Activated CD4-positive, CD25-positive, alpha-beta regulatory T cell treated with anti-CD3 and anti-CD28 coated beads, Interleukin-2, amount 50 U/mL, for 72 hours (primary cell): ENCODE measurements around the gene CCDC47.
"Not testable (repeated sequence)": the region's sequence is repeated elsewhere in the genome, so short reads cannot be mapped to it uniquely, and the experiment has no call there.

Experiments used
- DNase-seq: peaks from one replicate; pipeline ENCODE4 v3.0.0; 2021

Gene CCDC47

DNA sequence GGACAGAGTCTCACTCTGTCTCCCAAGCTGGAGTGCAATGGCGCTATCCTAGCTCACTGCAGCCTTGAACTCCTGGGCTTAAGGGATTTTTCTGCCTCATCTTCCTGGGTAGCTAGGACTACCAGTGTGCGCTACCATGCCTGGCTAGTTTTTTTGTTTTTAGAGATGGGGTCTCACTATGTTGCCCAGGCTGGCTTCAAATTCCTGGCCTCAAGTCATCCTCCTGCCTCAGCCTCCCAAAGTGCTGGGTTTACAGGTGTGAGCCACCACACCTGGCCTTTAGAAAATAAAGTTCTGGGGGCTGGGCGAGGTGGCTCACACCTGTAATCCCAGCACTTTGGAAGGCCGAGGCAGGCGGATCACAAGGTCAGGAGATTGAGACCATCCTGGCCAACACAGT is 53.2 kb downstream of the CCDC47 start:
- DNase-seq, result not testable (repeated sequence)

- DNase-seq, result no peak
Measured at GRCh38 chr17:63718988-63719387, 54.4 kb downstream of the CCDC47 start.

DNA sequence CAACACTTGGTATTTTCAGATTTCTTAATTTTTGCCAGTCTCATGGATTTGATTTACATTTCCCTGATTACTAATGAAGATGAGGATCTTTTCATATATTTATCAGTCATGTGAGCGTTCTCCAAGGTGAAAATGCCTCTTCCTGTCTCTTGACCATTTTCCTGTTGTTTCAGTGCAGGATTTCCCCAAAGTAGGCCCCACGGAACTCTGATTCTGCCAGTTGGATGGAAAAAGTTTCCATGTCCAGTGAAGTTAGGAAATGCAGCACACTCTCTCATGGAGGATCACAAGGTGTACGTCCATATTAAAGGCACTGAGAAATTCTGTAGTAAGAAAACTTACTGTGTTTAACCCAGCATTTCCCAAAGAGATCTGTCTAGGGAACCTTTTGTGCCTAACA is 57.0 kb downstream of the CCDC47 start:
- DNase-seq, result no peak

DNA sequence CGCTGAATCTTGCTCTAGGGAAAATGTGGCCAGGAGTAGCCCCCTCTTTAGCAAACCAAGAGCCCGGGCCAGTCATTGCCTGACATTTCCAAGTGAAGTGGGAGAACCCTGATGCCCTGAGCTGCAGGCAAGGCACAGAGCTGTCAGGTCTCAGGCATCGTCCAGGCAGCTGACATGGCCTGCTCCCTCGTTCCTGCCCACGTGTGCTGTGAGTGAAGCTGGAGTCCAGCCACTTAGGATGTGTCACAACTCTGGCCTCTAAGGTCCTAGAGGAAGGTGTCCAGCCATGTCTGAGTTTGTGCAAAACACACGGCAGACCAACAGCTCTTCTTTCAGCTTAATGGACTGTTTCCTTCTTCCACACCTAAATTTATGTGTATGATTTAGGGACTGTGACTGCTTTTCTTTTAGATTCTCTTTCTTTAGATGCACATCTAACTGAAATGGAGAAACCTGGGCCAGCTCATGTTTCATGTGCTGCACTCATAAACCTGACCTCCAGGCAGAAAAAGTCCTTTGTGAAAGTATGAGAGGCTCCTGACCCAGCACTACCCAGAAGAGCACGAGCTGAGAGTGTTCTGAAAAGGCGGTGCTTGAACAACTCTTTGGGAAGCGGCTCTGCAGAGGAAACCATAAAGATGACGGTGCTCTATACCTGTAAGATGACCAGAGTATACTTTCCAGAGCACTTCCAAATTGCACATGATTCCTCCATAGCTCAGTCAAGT is 58.7 kb downstream of the CCDC47 start:
- DNase-seq, result no peak

- DNase-seq, result no peak
Measured at GRCh38 chr17:63709110-63709509, 64.3 kb downstream of the CCDC47 start.

GRCh38 chr17:63707151-63707550 is 66.2 kb downstream of the CCDC47 start:
- no peak for DNase-seq

DNA sequence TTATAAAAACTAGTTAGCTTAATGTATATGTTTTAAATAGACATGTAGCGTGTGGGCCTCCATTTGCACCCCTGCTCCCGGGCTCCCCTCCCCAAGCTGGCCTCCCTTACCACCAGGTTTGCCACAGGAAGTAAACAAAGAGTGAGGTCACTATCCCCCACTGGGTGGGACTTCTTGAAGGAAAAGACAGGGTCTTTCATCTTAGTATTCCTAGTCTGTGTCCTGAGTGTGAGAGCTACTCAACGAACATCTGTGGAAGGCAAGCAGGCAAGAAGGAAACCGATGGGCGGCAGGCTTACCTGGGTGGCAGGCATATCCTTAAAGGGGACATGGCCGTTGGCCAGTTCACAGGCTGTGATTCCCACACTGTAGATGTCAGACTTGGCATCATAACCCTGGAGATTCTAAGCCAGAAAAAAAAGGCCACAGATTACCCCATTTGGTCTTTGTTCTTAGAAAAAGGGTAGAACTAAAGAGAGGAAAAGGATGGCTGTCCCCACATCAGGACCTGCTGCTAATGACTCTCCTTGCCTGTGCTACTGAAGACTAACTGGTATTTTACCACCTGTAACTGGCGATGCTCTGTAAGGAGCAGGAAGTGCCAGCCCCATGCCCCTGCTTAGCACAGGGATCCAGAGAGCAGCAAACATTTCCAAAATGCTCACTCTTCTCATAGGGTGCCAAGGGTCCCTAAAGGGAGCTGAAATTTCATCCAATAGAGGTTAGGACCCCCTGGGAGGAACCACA is 66.9 kb downstream of the CCDC47 start:
- no peak for DNase-seq

DNA sequence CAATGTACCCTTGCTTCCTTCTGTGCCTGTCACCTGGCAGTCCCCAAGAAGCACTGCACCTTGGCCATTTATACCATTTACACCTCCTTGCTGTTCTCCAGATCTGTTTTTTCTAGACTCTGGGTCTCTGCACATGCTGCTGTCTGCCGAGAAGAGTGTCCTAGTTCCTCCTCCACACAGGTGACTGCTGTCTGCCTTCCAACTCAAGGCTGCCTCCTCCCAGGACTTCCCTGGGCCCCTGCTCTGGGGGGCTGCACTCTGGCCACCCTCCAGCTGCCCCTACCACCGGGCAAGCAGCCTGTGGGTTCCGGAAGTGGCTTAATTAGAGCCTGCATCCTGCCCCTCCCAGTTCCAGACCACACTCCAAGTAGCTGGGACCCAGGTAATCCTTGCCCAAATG is 67.7 kb downstream of the CCDC47 start:
- DNase-seq, result no peak

DNA sequence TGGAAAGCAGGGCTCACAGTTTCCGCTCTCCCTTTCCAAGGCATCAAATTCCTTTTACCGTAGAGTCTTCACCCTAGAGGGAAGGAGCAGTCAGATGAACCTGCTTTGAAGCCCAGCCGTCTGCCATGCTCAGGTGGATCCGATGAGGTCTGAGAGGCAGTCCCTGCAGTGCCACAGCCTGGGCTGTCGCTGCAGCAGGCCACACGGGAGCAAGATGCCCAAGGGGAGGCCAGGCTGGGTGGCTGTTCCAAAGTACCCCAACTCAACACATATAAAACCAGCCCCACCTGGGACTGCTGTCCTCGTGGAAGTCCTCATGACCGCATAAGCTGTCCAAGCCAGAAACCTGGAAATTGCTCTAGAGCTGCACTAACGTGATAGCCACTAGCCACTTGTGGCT is 68.6 kb downstream of the CCDC47 start:
- DNase-seq, result no peak

DNA sequence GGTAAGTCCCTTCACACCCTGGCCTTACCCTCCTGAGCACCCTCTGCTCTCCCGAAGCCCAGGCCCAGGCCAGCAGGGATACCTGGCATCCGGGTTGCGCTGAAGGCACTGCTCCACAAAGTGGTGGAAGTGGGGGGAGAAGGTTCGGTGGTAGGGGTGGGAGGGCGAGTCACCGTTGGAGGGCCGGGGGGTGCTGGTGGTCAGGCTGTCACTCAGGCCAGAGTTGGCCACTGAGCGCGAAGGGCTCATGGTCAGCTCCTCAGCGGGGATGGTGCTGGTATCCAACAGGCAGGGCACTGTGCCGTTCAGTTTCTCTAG is 69.2 kb downstream of the CCDC47 start:
- DNase-seq, result no peak

- DNase-seq, result no peak
Measured at GRCh38 chr17:63703556-63704258, 69.7 kb downstream of the CCDC47 start.

DNA sequence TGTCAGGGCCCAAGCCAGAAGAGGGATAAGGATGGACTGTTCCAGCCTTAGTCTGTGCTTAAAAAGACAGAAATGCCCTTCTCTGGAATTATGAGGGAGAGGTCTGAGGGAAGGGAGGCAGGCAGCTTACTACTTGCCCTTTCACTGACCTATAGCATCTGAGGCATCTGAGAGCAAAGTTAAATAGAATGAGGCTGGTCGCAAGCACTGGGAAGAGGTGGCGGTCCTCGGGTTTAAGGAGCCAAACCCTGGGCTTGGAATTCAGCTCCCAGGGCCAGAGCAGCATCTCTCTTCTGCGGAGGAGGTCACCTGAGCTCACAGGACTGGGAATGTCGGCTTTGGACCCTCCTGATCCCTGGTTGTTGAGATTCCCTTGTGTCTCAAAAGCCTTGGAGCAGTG is 70.4 kb downstream of the CCDC47 start:
- no peak for DNase-seq

DNA sequence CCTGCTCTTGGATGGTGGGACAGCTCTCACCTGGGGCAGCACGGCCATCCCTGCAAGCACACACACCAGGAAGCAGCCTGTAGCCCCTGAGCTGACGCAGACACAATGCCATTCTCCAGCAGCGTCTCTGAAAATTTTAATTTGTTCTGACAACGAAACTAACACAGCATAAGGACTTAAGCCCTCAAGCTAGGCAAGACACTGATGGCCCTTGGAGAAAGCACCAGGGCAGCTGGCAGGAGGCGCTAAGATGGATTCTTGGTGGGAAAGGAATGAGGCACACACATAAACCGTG is 70.7 kb downstream of the CCDC47 start:
- no peak for DNase-seq

- peak; percentile 70 for DNase-seq
Measured at GRCh38 chr17:63701868-63702720, 71.3 kb downstream of the CCDC47 start.

DNA sequence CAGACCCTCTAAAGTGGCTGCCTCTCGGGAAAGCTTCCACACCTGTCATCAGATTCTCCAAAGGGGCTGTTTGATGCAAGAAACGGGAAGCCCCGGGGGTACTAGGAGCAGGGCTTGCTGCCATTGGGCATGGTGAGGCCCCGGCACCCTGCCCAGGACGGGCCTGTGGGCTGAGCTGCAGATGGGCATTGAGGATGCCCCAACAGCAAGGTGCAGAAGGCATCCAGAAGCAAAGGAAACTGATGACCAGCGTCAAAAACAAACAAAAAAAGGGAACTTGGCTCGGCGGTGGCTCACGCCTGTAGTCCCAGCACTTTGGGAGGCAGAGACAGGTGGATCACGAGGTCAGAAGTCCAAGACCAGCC is 72.0 kb downstream of the CCDC47 start:
- DNase-seq, result no peak

GRCh38 chr17:63700528-63701455 is 72.6 kb downstream of the CCDC47 start:
- peak; percentile 61 for DNase-seq

GRCh38 chr17:63699638-63700527 is 73.5 kb downstream of the CCDC47 start, which contains the start of gene LIMD2:
LIMD2 (minus strand) TSS chr17:63700125; CDS start chr17:63699298, 827 bp downstream.
- DNase-seq, result peak; percentile 75

GRCh38 chr17:63698886-63699637 is 74.3 kb downstream of the CCDC47 start:
- peak; percentile 79 for DNase-seq

DNA sequence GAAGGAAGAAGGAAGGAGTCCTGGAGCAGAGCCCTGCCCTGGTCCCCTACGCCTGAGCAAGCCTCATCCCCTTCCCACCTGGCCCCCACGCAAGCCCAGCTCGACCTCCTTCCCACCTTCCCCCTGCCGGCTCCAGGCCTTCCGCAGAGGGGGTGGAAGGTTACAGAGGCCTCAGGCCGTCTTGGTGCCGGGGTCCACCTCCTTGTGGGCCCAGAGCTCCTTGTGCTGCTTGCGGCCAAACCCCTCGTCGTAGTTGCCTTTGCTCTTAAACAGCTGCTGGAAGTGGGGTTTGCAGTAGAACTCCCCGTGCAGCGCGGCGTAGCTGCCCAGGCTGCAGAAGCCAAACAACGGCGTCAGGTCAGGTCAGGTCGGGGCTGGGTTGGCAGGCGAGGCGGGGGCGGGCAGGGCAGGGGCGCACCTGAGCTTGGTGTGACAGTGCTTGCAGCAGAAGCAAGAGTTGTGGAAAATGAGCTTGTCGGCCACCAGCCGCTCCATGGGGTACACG is 75.0 kb downstream of the CCDC47 start:
- DNase-seq, result no peak
